T-cell (primary cell): ENCODE measurements around the gene WFIKKN2. TPM values are rescaled to one million over a fixed set of nuclear protein-coding genes. Genes with fewer than 3 reads are reported as not detected.

ENCODE experiments used
- ATAC-seq, 4 experiments: fragments of 200-7000 bp in 3 of 4; fragments of 150-1000 bp in 1 of 4; cut with Tn5 transposase; replicated peaks in 1 of 4; 1 replicate in 3 of 4; 2 replicates in 1 of 4; pipeline ENCODE4 v1.10.0; 2021; ENCODE audit warnings: moderate library complexity in 3 of 4, mild to moderate bottlenecking in 2 of 4, moderate number of reproducible peaks in 1 of 4
- CTCF ChIA-PET, 2 donors: fragments of 300-600 bp; sonication (Branson Sonifier 250); formaldehyde crosslinking; loops; one replicate each; lab custom pipeline; 2022; ENCODE audit warnings: antibody characterized with exemption in 2 of 2; lab: Charles Lee
- POLR2A ChIA-PET, 2 donors: fragments of 300-600 bp; sonication (Branson Sonifier 250); formaldehyde crosslinking; loops; one replicate each; lab custom pipeline; 2022; ENCODE audit warnings: antibody characterized with exemption in 2 of 2; lab: Charles Lee
- DNase-seq, 35 experiments: peaks; one replicate each; pipeline versions ENCODE4 v3.0.0 to v3.0.0-alpha.2; 2013 to 2023
- H3K27ac ChIP-seq: one replicate; pipeline ENCODE4 v1.5.1; 2013; ENCODE audit warnings: low read length
- H3K27me3 ChIP-seq, 2 experiments: replicated peaks in 1 of 2; 1 replicate in 1 of 2; 2 replicates in 1 of 2; pipeline versions ENCODE4 v1.6.1 to v1.7.0; 2013; ENCODE audit warnings: low read length in 1 of 2, mixed read lengths in 1 of 2; ENCODE audit not compliant: control insufficient read depth in 2 of 2, insufficient read depth in 2 of 2; ENCODE audit errors: extremely low read depth in 1 of 2
- H3K36me3 ChIP-seq, 2 donors: 1 replicate in 1 of 2; 2 replicates in 1 of 2; pipeline versions ENCODE4 v1.6.1 to v1.7.0; 2013; ENCODE audit warnings: low read length in 1 of 2; ENCODE audit not compliant: control insufficient read depth in 2 of 2, insufficient read depth in 1 of 2; ENCODE audit errors: extremely low read depth in 1 of 2
- H3K4me1 ChIP-seq, 2 experiments: 1 replicate in 1 of 2; 2 replicates in 1 of 2; pipeline versions ENCODE4 v1.6.1 to v1.7.0; 2013; ENCODE audit warnings: low read length in 2 of 2, mixed read lengths in 1 of 2; ENCODE audit not compliant: insufficient read depth in 2 of 2, control insufficient read depth in 1 of 2; ENCODE audit errors: extremely low read depth in 1 of 2
- H3K4me3 ChIP-seq, 2 donors: 1 replicate in 1 of 2; 2 replicates in 1 of 2; pipeline versions ENCODE4 v1.5.1 to v1.7.0; 2013; ENCODE audit warnings: mild to moderate bottlenecking in 2 of 2, low read length in 1 of 2, moderate library complexity in 1 of 2; ENCODE audit not compliant: control insufficient read depth in 1 of 2; ENCODE audit errors: extremely low read depth in 1 of 2
- H3K9me3 ChIP-seq: 2 replicates; pipeline ENCODE4 v1.7.0; 2013
- H3K27ac Mint-ChIP-seq, 2 donors: one replicate each; pipeline ENCODE4 v1.8.0; 2020 to 2021; ENCODE audit warnings: mild to moderate bottlenecking in 2 of 2, mixed read lengths in 2 of 2
- H3K27me3 Mint-ChIP-seq, 2 donors: one replicate each; pipeline ENCODE4 v1.8.0; 2021 to 2022; ENCODE audit warnings: mixed read lengths in 2 of 2
- H3K36me3 Mint-ChIP-seq: one replicate; pipeline ENCODE4 v1.8.0; 2021; ENCODE audit warnings: mixed read lengths
- H3K4me1 Mint-ChIP-seq, 3 donors: one replicate each; pipeline ENCODE4 v1.8.0; 2020 to 2022; ENCODE audit warnings: mixed read lengths in 3 of 3, mild to moderate bottlenecking in 1 of 3
- H3K4me3 Mint-ChIP-seq, 3 donors: one replicate each; pipeline ENCODE4 v1.8.0; 2020 to 2022; ENCODE audit warnings: mild to moderate bottlenecking in 3 of 3, mixed read lengths in 3 of 3, moderate library complexity in 3 of 3
- H3K9me3 Mint-ChIP-seq, 3 donors: one replicate each; pipeline ENCODE4 v1.8.0; 2020 to 2022; ENCODE audit warnings: mixed read lengths in 3 of 3
- WGBS: methylation state at CpG from one replicate; pipeline ENCODE4 v1.1.5; 2013; ENCODE audit warnings: missing lambda C conversion rate; ENCODE audit not compliant: insufficient coverage; 5-methylcytosine and 5-hydroxymethylcytosine counted together
- total RNA-seq, 35 experiments: library from RNA in 6 of 35; stranded (reverse) in 6 of 35; fragments of 120-200 nt in 1 of 35; gene quantifications; one replicate each; pipeline versions ENCODE4 v1.2.1 to v1.2.4 and lab custom pipeline; 2013 to 2026

Gene WFIKKN2
- total RNA-seq, 5 donors from 2014 or later (not counting 1 experiment from before 2014, with no cell fraction given): not detected

- no peaks in the 10 kb centered on the region for H3K9me3 Mint-ChIP-seq
- H3K27ac ChIP-seq: no peak overlapping the region
- CTCF ChIA-PET: interaction anchor here in 1 of 2 donors (0.8 to 1.4 kb wide), 2 partner anchors 11 to 18 kb away, joined by 3 to 4 read pairs; no protein-coding TSS in a partner anchor
- H3K4me1 ChIP-seq: peaks cover 22 to 33% of the 10 kb centered on the region in 2 experiments
- H3K4me3 Mint-ChIP-seq: no peak overlapping the region
- peak overlapping the region; percentile 64 to 73 for H3K27ac Mint-ChIP-seq
- H3K4me3 ChIP-seq: no peak overlapping the region
- DNase-seq: no peak
- no peaks in the 10 kb centered on the region for H3K27me3 Mint-ChIP-seq
- ATAC-seq: no peak
- H3K9me3 ChIP-seq: no peaks in the 10 kb centered on the region
- H3K4me1 Mint-ChIP-seq: peaks cover 28 to 49% (median 30%) of the 10 kb centered on the region in 3 donors
- WGBS: 95% methylated on average over 4 of the region's 8 CpGs
- no peaks in the 10 kb centered on the region for H3K36me3 ChIP-seq
- H3K36me3 Mint-ChIP-seq: no peaks in the 10 kb centered on the region
- POLR2A ChIA-PET: no interaction called here
- H3K27me3 ChIP-seq: peaks cover 0 to 4% of the 10 kb centered on the region in 2 experiments
Observed at GRCh38 chr17:50884439-50885311, 49.3 kb downstream of the WFIKKN2 start.

GRCh38 chr17:50887705-50888245, 52.4 kb downstream of the WFIKKN2 start:
- ChIA-PET POLR2A (interaction anchor here (0.6 to 0.9 kb wide), 3 partner anchors 9 to 25 kb away, joined by 3 to 7 read pairs (median 5); partner anchors contain the start of gene TOB1 (in 1 of the 2)), CTCF (interaction anchor here in 1 of 2 donors (0.6 to 1.3 kb wide), 4 partner anchors 9 to 61 kb away, joined by 3 to 5 read pairs (median 3); no protein-coding TSS in a partner anchor)
- Histone ChIP-seq H3K27me3 (peaks cover 0 to 4% of the 10 kb centered on the region in 2 experiments), H3K4me1 (peaks cover 19 to 28% of the 10 kb centered on the region in 2 experiments), H3K27ac (no peak overlapping the region), H3K36me3 (no peaks in the 10 kb centered on the region), H3K4me3 (no peak overlapping the region), H3K9me3 (no peaks in the 10 kb centered on the region)
- Mint-ChIP-seq H3K36me3 (no peaks in the 10 kb centered on the region), H3K27ac (peak overlapping the region; percentile 42 to 53), H3K9me3 (no peaks in the 10 kb centered on the region), H3K4me3 (peak overlapping the region in 2 of 3 donors; percentile 2 to 62), H3K4me1 (peaks cover 23 to 37% (median 24%) of the 10 kb centered on the region in 3 donors), H3K27me3 (no peaks in the 10 kb centered on the region)
- 80% methylated on average over 2 of the region's 5 CpGs for WGBS
- DNase-seq: no peak
- no peak for ATAC-seq

DNA sequence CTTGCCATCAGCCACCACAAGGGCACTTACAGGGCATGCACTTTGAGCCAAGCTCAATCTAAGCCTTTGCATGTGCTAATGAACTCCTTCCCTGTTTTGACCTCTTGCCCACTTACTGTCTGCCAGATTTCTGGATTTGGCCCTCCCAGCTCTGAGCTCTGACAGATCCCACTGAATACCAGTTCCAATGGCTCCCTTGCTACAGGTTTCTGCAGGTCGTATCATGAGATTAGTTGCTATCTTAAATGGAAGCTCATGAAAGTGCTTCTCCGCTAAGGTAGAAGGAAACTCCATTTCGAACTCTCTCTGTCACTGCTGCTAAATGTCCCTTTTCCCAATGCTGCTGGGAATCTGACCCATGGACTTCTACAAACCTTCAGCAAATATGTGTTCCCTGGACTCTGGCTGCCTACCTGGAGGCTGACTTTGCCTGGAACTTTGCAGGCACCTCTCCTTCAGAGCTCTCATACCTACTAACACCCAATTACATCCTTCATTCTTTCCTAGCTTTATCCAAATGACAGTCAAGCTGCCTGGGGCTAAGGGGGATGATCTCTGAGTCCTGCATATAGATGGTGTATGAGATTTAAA, 54.2 kb downstream of the WFIKKN2 start:
- Histone ChIP-seq H3K36me3 (no peaks in the 10 kb centered on the region), H3K4me3 (no peak overlapping the region), H3K27me3 (peaks cover 0 to 4% of the 10 kb centered on the region in 2 experiments), H3K9me3 (no peaks in the 10 kb centered on the region), H3K4me1 (peaks cover 17 to 20% of the 10 kb centered on the region in 2 experiments), H3K27ac (no peak overlapping the region)
- peak overlapping the region in 1 of 3 donors; percentile 13 for H3K4me3 Mint-ChIP-seq
- POLR2A ChIA-PET: interaction anchor here in 1 of 2 donors (0.5 to 0.6 kb wide), 2 partner anchors 12 to 34 kb away, joined by 3 read pairs; no protein-coding TSS in a partner anchor
- H3K9me3 Mint-ChIP-seq: no peaks in the 10 kb centered on the region
- no peak for DNase-seq
- peaks cover 15 to 26% (median 16%) of the 10 kb centered on the region in 3 donors for H3K4me1 Mint-ChIP-seq
- H3K27ac Mint-ChIP-seq: no peak overlapping the region
- no peaks in the 10 kb centered on the region for H3K27me3 Mint-ChIP-seq
- WGBS: 100% methylated on average over 1 of the region's 3 CpGs
- H3K36me3 Mint-ChIP-seq: no peaks in the 10 kb centered on the region
- CTCF ChIA-PET: interaction anchor here in 1 of 2 donors (0.5 to 0.6 kb wide), 2 partner anchors 23 to 893 kb away, joined by 3 to 5 read pairs; partner anchors contain the start of gene TOB1
- no peak for ATAC-seq

DNA sequence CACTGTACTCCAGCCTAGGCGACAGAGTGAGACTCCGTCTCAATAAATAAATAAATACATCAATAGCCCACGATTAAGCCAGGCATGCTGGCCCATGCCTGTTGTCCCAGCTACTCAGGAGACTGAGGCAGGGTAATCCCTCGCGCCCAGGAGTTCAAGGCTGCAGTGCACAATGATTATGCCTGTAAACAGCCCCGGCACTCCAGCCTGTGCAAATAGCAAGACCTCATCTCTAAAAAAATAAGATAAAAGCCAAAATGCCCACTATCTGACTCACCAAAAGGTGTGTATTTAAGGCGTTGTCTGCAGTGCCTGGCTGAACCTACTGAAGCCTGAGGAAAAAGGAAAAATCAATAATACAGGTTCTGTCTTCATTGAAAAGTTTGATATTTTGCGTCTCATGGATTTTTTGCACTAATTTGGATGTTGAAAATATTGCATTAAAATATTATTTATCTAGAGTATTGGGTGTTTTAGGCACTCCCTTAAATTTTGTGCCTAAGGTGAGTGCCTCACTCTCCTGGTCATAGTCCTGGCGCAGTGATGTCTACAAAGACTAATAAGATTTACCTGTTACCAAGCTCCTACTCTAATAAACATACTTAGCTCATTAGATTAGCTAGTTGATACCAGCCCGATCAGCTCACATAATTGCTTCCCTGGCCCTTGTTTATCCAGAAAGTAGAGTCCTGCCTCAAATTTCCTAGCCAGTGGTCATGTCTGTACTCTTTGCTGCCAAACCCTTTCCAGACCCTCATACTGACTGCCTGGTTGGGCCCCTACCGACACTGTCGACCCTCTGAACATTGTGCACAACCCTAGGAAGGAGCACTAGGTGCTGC, 55.5 kb downstream of the WFIKKN2 start:
- no peak overlapping the region for H3K4me3 Mint-ChIP-seq
- no peaks in the 10 kb centered on the region for H3K9me3 Mint-ChIP-seq
- H3K27ac ChIP-seq: no peak overlapping the region

GRCh38 chr17:50891577-50891989, 56.2 kb downstream of the WFIKKN2 start:
- no peaks in the 10 kb centered on the region for H3K36me3 Mint-ChIP-seq
- H3K9me3 ChIP-seq: no peaks in the 10 kb centered on the region

More for the DNA sequence above, 55.5 kb downstream of the WFIKKN2 start:
- peaks cover 15 to 26% (median 16%) of the 10 kb centered on the region in 3 donors for H3K4me1 Mint-ChIP-seq
- no peaks in the 10 kb centered on the region for H3K36me3 Mint-ChIP-seq
- H3K27ac Mint-ChIP-seq: no peak overlapping the region
- 89% methylated on average over 9 of the region's 12 CpGs for WGBS
- H3K27me3 ChIP-seq: peaks cover 0 to 7% of the 10 kb centered on the region in 2 experiments
- peaks cover 14 to 20% of the 10 kb centered on the region in 2 experiments for H3K4me1 ChIP-seq
- CTCF ChIA-PET: interaction anchor here in 1 of 2 donors (0.9 kb wide), 1 partner anchor 39 kb away, joined by 3 read pairs; no protein-coding TSS in a partner anchor
- DNase-seq: no peak
- H3K4me3 ChIP-seq: no peak overlapping the region
- no peaks in the 10 kb centered on the region for H3K9me3 ChIP-seq
- no peaks in the 10 kb centered on the region for H3K27me3 Mint-ChIP-seq
- POLR2A ChIA-PET: no interaction called here
- H3K36me3 ChIP-seq: no peaks in the 10 kb centered on the region
- ATAC-seq: no peak

More at GRCh38 chr17:50891577-50891989, 56.2 kb downstream of the WFIKKN2 start:
- no peak for ATAC-seq
- ChIA-PET CTCF (interaction anchor here in 1 of 2 donors (0.7 to 0.9 kb wide), 2 partner anchors 40 to 131 kb away, joined by 3 to 4 read pairs; no protein-coding TSS in a partner anchor), POLR2A (no interaction called here)
- no peak overlapping the region for H3K4me3 ChIP-seq
- Mint-ChIP-seq H3K27me3 (no peaks in the 10 kb centered on the region), H3K4me1 (peaks cover 13 to 21% (median 16%) of the 10 kb centered on the region in 3 donors), H3K27ac (no peak overlapping the region), H3K4me3 (no peak overlapping the region), H3K9me3 (no peaks in the 10 kb centered on the region)
- H3K27ac ChIP-seq: no peak overlapping the region
- peaks cover 0 to 7% of the 10 kb centered on the region in 2 experiments for H3K27me3 ChIP-seq
- 93% methylated on average over 3 of the region's 4 CpGs for WGBS
- no peaks in the 10 kb centered on the region for H3K36me3 ChIP-seq
- no peak for DNase-seq
- peaks cover 12 to 18% of the 10 kb centered on the region in 2 experiments for H3K4me1 ChIP-seq
